ENCODE data around the gene PLAC1. TPM values are rescaled to one million over a fixed set of nuclear protein-coding genes. Genes with fewer than 3 reads are reported as not detected.

Gene PLAC1
- total RNA-seq, 2 experiments from 2014 or later: 0.31 TPM; not detected in 1

DNA sequence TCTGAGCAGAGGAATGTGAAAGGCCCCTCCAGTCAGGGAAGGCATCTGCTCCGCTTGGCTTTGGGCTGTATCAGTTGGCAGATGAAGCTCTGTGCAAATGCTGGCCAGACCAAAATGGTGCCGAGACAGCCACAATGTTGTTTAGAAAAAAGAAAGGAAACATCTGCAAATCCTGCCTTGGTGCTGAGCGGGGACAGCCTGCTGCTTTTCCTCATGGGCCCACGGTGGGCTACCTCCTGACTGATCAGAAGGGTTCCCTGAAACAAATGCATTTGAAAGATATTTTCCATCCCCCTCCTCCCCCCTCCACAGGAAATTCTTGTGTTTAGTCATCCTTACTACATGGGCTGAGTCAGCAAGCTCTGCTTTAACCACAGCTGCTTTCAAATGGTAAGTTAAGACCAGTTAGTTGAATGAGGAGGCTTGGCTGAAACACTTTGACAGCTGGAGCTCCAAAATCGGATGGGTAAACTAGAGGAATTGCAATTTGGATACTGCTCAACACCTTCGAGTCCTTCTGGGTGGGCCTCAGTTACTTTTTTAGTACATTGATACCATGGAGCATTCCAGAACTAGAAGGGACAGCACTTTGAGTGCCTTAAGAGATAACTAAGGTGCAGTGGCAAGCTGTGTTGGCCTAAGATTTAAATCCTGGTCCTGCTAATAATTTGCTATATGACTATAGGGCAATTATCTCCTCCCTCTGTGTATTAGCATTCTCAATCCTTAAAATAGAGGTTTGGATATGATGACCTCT, 36.0 kb downstream of the PLAC1 start:
- intact Hi-C loops (cut with micrococcal nuclease): loop anchor here (1.0 kb wide), 2 partner anchors 23 to 32 kb away; no protein-coding TSS in a partner anchor
- H3K27me3 Mint-ChIP-seq: peaks cover 6% of the 10 kb centered on the region
- peak; percentile 36 for DNase-seq

GRCh38 chrX:134619838-134620237, 38.4 kb downstream of the PLAC1 start:
- H3K27ac Mint-ChIP-seq: no peak overlapping the region
- intact Hi-C loops (cut with micrococcal nuclease): no loop called here

More for the DNA sequence above, 36.0 kb downstream of the PLAC1 start:
- no peaks in the 10 kb centered on the region for H3K9me3 Mint-ChIP-seq
- H3K27ac Mint-ChIP-seq: no peak overlapping the region
- H3K4me1 Mint-ChIP-seq (ENCODE audit: low read depth): peaks cover 22% of the 10 kb centered on the region
- POLR2A ChIA-PET: interaction anchor here (0.6 to 1.5 kb wide), 4 partner anchors 9 to 23 kb away, joined by 3 read pairs; no protein-coding TSS in a partner anchor
- CTCF ChIA-PET: no interaction called here
- H3K36me3 Mint-ChIP-seq: no peaks in the 10 kb centered on the region
- H3K4me3 Mint-ChIP-seq: no peak overlapping the region

GRCh38 chrX:134613396-134613795, 44.9 kb downstream of the PLAC1 start:
- ChIA-PET POLR2A (no interaction called here), CTCF (no interaction called here)
- no peaks in the 10 kb centered on the region for H3K36me3 Mint-ChIP-seq
- no peak overlapping the region for H3K27ac Mint-ChIP-seq
- H3K4me1 Mint-ChIP-seq (ENCODE audit: low read depth): no peaks in the 10 kb centered on the region
- H3K9me3 Mint-ChIP-seq: no peaks in the 10 kb centered on the region
- DNase-seq: no peak
- peaks cover 1% of the 10 kb centered on the region for H3K27me3 Mint-ChIP-seq
- H3K4me3 Mint-ChIP-seq: no peak overlapping the region
- intact Hi-C loops (cut with micrococcal nuclease): no loop called here

More at GRCh38 chrX:134619838-134620237, 38.4 kb downstream of the PLAC1 start:
- Mint-ChIP-seq H3K4me1 (ENCODE audit: low read depth) (peaks cover 17% of the 10 kb centered on the region), H3K36me3 (no peaks in the 10 kb centered on the region), H3K4me3 (no peak overlapping the region), H3K9me3 (no peaks in the 10 kb centered on the region), H3K27me3 (peaks cover 6% of the 10 kb centered on the region)
- no peak for DNase-seq
- ChIA-PET CTCF (no interaction called here), POLR2A (no interaction called here)

GRCh38 chrX:134608153-134608552, 50.1 kb downstream of the PLAC1 start:
- no peak overlapping the region for H3K27ac Mint-ChIP-seq
- peaks cover 4% of the 10 kb centered on the region for H3K4me1 Mint-ChIP-seq (ENCODE audit: low read depth)
- no peaks in the 10 kb centered on the region for H3K9me3 Mint-ChIP-seq
- POLR2A ChIA-PET: no interaction called here
- CTCF ChIA-PET: no interaction called here
- H3K27me3 Mint-ChIP-seq: peaks cover 9% of the 10 kb centered on the region
- H3K4me3 Mint-ChIP-seq: no peak overlapping the region
- DNase-seq: no peak
- H3K36me3 Mint-ChIP-seq: no peaks in the 10 kb centered on the region
- intact Hi-C loops (cut with micrococcal nuclease): no loop called here

DNA sequence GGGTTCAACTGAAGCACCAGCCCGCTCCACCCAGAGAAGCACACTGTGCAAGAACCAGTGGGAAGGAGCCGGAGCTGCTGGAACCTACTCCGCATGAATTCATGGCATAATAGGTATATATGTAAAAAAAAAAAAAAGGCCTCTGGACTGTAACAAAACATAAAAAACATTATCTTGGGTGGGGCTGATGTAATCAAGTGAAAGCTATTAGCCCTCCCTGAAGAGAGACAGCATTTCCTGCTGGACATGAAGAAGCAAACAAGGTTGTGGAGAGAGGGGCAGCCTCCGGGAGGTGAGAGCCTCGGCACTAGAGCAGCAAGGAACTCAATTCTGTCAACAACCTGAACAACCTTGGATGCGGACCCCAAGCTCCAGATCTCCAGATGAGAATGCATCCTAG, 50.7 kb downstream of the PLAC1 start:
- intact Hi-C loops (cut with micrococcal nuclease): no loop called here
- H3K4me3 Mint-ChIP-seq: no peak overlapping the region
- no peak for DNase-seq
- no peak overlapping the region for H3K27ac Mint-ChIP-seq
- no peaks in the 10 kb centered on the region for H3K9me3 Mint-ChIP-seq
- H3K4me1 Mint-ChIP-seq (ENCODE audit: low read depth): peaks cover 4% of the 10 kb centered on the region
- no peaks in the 10 kb centered on the region for H3K36me3 Mint-ChIP-seq
- CTCF ChIA-PET: no interaction called here
- peaks cover 9% of the 10 kb centered on the region for H3K27me3 Mint-ChIP-seq
- POLR2A ChIA-PET: interaction anchor here (0.6 kb wide), 1 partner anchor 15 kb away, joined by 3 read pairs; no protein-coding TSS in a partner anchor

DNA sequence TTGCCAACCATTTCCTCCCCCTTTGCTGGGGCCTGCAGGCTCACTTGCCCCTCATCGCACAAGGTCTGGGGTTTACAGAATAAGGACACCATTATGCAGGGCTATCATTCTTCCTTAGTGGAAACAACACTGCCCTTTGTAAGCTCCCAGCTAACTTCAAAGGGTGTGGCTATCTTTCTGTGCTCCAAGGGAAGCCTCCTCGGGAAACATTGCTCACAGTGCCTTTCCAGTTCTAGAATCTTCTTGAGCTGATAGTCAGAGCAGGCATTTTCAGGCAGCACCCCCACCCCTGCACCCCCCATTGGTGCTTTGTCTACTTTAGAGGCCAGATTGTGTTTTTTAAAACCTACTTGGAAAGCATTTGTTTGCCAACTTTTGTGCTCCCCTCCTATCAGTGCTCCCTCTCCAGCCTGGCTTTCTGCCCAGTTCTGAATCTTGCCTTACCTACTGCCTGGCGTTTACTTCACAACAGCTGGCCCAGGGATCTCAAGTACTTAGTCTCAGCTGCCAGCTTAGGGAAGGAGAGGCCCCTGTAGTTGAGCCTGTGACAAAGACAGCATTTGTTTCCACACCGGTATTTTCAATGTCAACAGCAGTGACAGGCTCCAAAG, 53.5 kb downstream of the PLAC1 start:
- Mint-ChIP-seq H3K9me3 (no peaks in the 10 kb centered on the region), H3K36me3 (no peaks in the 10 kb centered on the region), H3K4me3 (no peak overlapping the region), H3K27ac (no peak overlapping the region), H3K27me3 (peaks cover 9% of the 10 kb centered on the region), H3K4me1 (ENCODE audit: low read depth) (peaks cover 4% of the 10 kb centered on the region)
- ChIA-PET CTCF (interaction anchor here (1.1 to 1.2 kb wide), 2 partner anchors 23 to 36 kb away, joined by 3 read pairs; no protein-coding TSS in a partner anchor), POLR2A (no interaction called here)
- intact Hi-C loops (cut with micrococcal nuclease): no loop called here
- no peak for DNase-seq

DNA sequence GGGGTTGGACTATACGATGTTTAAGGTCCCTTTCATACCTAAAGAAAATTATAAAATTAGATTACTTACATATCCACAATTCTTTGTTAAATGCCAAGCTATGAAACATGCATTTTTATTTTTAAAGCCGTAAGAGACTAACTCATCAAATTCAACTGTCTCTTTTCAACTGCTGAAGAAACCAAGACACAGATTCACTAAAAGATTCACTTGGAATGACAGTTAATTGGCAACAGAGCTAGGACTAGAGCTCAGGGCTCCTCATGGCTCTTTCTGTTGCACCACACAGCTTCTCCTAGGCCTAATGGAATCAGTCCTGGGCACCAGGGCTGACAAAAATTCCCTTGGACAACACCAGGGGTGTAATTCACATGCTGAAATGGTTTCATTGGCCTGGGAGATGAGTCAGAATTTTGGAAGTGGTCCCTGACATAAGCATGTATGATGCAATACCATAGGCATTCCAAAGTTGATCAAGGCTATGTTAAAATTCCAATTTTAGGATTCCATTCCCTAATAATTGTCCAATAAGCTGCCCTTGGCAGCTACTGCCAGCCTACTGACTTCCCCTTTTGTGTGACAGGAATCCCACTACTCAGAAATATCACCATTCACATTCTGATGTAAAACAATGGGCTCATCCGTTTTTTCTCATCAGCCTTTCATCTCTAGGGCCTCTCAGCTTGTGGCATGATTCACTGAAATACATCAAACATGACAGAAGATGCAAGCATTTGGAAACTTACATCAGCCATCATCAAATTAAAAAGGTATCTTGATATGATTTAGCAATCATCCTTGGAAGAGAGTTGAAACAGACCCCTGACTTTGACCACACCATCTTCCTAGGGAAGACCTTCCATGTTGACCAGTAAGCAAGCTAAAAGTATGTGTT, 54.2 kb downstream of the PLAC1 start:
- Mint-ChIP-seq H3K27me3 (peaks cover 9% of the 10 kb centered on the region), H3K36me3 (no peaks in the 10 kb centered on the region), H3K4me3 (no peak overlapping the region), H3K27ac (no peak overlapping the region), H3K4me1 (ENCODE audit: low read depth) (peaks cover 10% of the 10 kb centered on the region), H3K9me3 (no peaks in the 10 kb centered on the region)
- DNase-seq: no peak
- intact Hi-C loops (cut with micrococcal nuclease): no loop called here
- ChIA-PET CTCF (interaction anchor here (1.1 to 1.2 kb wide), 2 partner anchors 24 to 37 kb away, joined by 3 read pairs; no protein-coding TSS in a partner anchor), POLR2A (no interaction called here)

GRCh38 chrX:134602410-134602809, 55.9 kb downstream of the PLAC1 start:
- ChIA-PET POLR2A (no interaction called here), CTCF (no interaction called here)
- intact Hi-C loops (cut with micrococcal nuclease): no loop called here
- Mint-ChIP-seq H3K27me3 (peaks cover 14% of the 10 kb centered on the region), H3K9me3 (no peaks in the 10 kb centered on the region), H3K4me3 (no peak overlapping the region), H3K27ac (no peak overlapping the region), H3K36me3 (no peaks in the 10 kb centered on the region), H3K4me1 (ENCODE audit: low read depth) (peaks cover 21% of the 10 kb centered on the region)
- no peak for DNase-seq

- CTCF ChIA-PET: no interaction called here
- Mint-ChIP-seq H3K4me3 (no peak overlapping the region), H3K27me3 (peaks cover 18% of the 10 kb centered on the region), H3K9me3 (no peaks in the 10 kb centered on the region), H3K36me3 (no peaks in the 10 kb centered on the region), H3K27ac (no peak overlapping the region), H3K4me1 (ENCODE audit: low read depth) (peaks cover 23% of the 10 kb centered on the region)
- DNase-seq: no peak
- intact Hi-C loops (cut with micrococcal nuclease): no loop called here
- POLR2A ChIA-PET: no interaction called here
Measured at GRCh38 chrX:134601240-134601765, 57.0 kb downstream of the PLAC1 start.

GRCh38 chrX:134600714-134601113, 57.6 kb downstream of the PLAC1 start:
- Mint-ChIP-seq H3K9me3 (no peaks in the 10 kb centered on the region), H3K27ac (no peak overlapping the region), H3K36me3 (no peaks in the 10 kb centered on the region), H3K27me3 (peaks cover 18% of the 10 kb centered on the region), H3K4me3 (no peak overlapping the region), H3K4me1 (ENCODE audit: low read depth) (peaks cover 23% of the 10 kb centered on the region)
- ChIA-PET CTCF (no interaction called here), POLR2A (no interaction called here)
- DNase-seq: no peak
- intact Hi-C loops (cut with micrococcal nuclease): no loop called here

DNA sequence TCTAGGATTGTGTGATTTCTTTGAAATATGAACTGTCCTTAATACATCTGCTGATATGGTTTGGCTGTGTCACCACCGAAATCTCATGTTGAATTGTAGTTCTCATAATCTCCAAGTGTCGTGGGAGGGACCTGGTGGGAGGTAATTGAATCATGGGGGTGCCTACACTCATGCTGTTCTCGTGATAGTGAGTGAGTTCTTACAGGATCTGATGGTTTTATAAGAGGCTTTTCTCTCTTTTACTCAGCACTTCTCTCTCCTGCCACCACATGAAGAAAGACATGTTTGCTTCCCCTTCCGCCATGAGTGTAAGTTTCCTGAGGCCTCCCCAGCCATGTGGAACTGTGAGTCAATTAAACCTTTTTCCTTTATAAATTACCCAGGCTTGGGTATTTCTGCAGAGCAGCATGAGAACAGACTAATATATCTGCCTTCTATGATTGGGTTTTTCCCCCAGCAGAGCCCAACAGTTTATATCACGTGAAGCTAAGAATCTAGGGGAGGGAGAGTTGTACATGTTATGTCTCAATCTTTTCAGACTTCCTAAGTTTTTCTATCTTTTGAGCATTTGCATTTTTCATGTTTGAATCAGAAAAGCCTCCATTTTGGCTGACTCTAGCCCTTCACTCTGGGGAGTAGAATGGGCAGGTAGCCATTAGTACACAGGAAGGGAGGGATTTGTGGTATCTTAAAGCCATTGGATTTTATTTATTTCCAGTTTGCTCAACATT, 58.9 kb downstream of the PLAC1 start:
- H3K27ac Mint-ChIP-seq: peak overlapping the region; percentile 45
- H3K4me3 Mint-ChIP-seq: no peak overlapping the region
- H3K9me3 Mint-ChIP-seq: no peaks in the 10 kb centered on the region
- no peaks in the 10 kb centered on the region for H3K36me3 Mint-ChIP-seq
- peaks cover 21% of the 10 kb centered on the region for H3K4me1 Mint-ChIP-seq (ENCODE audit: low read depth)
- DNase-seq: peak; percentile 56
- intact Hi-C loops (cut with micrococcal nuclease): loop anchor here (1.0 to 2.0 kb wide), 4 partner anchors 23 to 119 kb away; no protein-coding TSS in a partner anchor
- H3K27me3 Mint-ChIP-seq: peaks cover 11% of the 10 kb centered on the region
- ChIA-PET CTCF (no interaction called here), POLR2A (interaction anchor here (0.9 kb wide), 1 partner anchor 23 kb away, joined by 3 read pairs; no protein-coding TSS in a partner anchor)
